ENCODE data around the gene SDK1. TPM values are rescaled to one million over a fixed set of nuclear protein-coding genes. Genes with fewer than 3 reads are reported as not detected.

Gene SDK1
- total RNA-seq, 1 donor from 2014 or later = 10.4 TPM

DNA sequence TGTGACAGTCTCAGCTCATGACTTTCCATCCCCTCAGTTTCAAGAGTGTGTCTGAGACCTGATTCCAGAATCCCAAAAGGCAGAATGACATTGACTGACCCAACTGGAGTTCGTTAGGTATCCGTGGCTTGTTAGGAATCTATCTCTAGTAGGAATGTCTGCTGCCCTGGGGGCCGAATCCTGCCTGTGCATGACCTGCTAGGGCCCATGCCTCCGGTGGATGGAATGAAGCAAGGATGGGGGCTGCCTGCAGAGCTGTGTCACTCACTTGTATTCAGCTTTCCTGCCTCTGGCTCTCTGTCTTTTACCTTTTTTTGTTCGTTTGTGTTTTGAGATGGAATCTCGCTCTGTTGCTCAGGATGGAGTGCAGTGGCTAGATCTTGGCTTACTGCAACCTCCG is 129.5 kb downstream of the SDK1 start:
- Histone ChIP-seq H3K4me3 (no peak overlapping the region), H3K27me3 (no peaks in the 10 kb centered on the region), H3K36me3 (no peaks in the 10 kb centered on the region), H3K27ac (no peak overlapping the region), H3K9me3 (no peaks in the 10 kb centered on the region), H3K4me1 (no peaks in the 10 kb centered on the region)
- TF ChIP-seq, protein P1, sequence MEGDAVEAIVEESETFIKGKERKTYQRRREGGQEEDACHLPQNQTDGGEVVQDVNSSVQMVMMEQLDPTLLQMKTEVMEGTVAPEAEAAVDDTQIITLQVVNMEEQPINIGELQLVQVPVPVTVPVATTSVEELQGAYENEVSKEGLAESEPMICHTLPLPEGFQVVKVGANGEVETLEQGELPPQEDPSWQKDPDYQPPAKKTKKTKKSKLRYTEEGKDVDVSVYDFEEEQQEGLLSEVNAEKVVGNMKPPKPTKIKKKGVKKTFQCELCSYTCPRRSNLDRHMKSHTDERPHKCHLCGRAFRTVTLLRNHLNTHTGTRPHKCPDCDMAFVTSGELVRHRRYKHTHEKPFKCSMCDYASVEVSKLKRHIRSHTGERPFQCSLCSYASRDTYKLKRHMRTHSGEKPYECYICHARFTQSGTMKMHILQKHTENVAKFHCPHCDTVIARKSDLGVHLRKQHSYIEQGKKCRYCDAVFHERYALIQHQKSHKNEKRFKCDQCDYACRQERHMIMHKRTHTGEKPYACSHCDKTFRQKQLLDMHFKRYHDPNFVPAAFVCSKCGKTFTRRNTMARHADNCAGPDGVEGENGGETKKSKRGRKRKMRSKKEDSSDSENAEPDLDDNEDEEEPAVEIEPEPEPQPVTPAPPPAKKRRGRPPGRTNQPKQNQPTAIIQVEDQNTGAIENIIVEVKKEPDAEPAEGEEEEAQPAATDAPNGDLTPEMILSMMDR (IDR thresholded peaks at IDR 0.05) = no peak
- DNase-seq (no peak), ATAC-seq (no peak)
- intact Hi-C loops (cut with DNase I) = no loop called here

DNA sequence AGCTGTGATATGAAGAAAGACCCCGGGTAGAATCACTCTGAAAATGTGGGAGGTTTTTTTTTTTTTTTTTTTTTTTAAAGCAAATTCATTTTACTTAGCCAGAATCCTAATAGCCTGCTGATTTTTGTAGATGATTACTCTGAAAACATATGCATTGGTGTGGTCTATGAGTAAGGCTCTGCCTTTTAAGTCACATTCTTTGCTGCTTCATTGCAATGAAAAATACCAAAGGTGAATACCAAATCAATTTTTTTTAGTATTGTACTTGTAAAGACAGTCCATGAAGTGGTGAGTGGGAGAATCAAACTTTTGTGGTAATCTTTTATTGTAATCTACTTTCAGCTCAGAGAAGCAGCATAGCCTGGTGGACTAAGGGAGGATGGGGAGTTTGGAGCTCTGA is 130.3 kb downstream of the SDK1 start:
- Histone ChIP-seq H3K4me1 (no peaks in the 10 kb centered on the region), H3K9me3 (no peaks in the 10 kb centered on the region), H3K4me3 (no peak overlapping the region), H3K27me3 (no peaks in the 10 kb centered on the region), H3K27ac (no peak overlapping the region), H3K36me3 (no peaks in the 10 kb centered on the region)
- ATAC-seq (no peak), DNase-seq (no peak)
- intact Hi-C loops (cut with DNase I) = no loop called here
- TF ChIP-seq, protein P1 (IDR thresholded peaks at IDR 0.05) = no peak

DNA sequence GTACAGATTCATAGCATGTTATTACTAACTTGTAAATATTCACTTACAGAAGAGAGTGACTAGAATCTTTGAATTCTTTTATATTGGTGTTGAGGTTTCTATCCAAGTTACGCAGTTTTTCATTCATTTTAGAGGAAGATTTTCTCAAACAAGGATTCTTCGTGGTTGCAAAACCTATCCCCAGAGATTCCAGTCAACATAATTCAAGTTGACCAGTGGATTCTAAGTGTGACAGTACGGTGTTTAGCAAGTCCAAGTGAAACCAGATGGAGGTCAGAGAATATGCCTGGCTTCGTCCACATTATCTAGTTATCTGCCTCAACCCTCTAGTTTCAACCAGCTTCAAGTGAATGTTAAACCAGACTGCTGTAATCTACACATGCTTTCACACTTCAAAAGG is 131.9 kb downstream of the SDK1 start:
- no peak for ATAC-seq
- H3K4me3 ChIP-seq = no peak overlapping the region
- intact Hi-C loops (cut with DNase I) = no loop called here
- no peaks in the 10 kb centered on the region for H3K27me3 ChIP-seq
- H3K36me3 ChIP-seq = no peaks in the 10 kb centered on the region
- TF ChIP-seq, protein P1 (IDR thresholded peaks at IDR 0.05) = no peak
- no peak for DNase-seq
- H3K27ac ChIP-seq = no peak overlapping the region
- H3K4me1 ChIP-seq = no peaks in the 10 kb centered on the region
- no peaks in the 10 kb centered on the region for H3K9me3 ChIP-seq

DNA sequence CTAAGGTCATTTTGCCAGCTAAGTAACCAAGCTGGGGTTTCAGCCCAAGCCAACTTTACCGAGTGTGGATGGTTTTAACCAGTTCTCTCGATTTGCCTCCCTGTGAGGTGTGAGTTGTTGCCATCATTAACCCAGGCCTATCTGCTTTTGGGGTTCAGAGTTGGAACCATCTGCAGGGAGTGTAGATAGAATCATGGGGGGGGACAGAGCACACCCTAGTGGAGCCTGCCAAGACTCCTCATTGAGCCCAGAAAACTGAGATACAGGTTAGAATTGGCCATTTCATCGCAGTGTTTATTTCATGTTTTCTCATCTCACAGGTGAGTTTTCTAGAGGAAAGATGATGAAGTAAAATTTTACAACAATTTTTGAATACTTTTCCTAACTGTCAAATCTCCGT is 133.6 kb downstream of the SDK1 start:
- Histone ChIP-seq H3K27me3 (no peaks in the 10 kb centered on the region), H3K27ac (no peak overlapping the region), H3K4me1 (peaks cover 2% of the 10 kb centered on the region), H3K36me3 (no peaks in the 10 kb centered on the region), H3K9me3 (no peaks in the 10 kb centered on the region), H3K4me3 (no peak overlapping the region)
- DNase-seq (no peak), ATAC-seq (no peak)
- TF ChIP-seq, protein P1 (IDR thresholded peaks at IDR 0.05) = no peak
- intact Hi-C loops (cut with DNase I) = no loop called here

DNA sequence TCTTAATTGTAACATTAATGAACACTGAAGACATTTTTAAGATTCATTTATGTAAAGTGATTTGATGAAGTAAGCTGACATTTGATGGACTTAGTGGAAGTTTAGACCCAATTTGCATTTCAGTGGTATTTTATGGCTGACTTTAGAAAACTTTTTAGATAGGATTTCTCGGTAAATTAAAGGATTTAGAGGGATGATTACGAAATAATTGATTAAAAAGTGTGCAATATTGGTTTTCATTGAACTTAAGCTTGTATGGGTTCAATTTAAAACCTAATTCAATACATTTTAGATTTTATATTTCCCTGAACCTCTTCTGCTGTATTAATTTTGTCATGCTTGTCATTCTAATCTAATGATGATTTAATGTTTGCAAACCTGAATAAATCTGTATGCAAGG is 135.1 kb downstream of the SDK1 start:
- intact Hi-C loops (cut with DNase I) = no loop called here
- Histone ChIP-seq H3K27me3 (no peaks in the 10 kb centered on the region), H3K27ac (no peak overlapping the region), H3K36me3 (no peaks in the 10 kb centered on the region), H3K4me3 (no peak overlapping the region), H3K9me3 (no peaks in the 10 kb centered on the region), H3K4me1 (peaks cover 3% of the 10 kb centered on the region)
- DNase-seq (no peak), ATAC-seq (no peak)
- TF ChIP-seq, protein P1 (IDR thresholded peaks at IDR 0.05) = no peak

DNA sequence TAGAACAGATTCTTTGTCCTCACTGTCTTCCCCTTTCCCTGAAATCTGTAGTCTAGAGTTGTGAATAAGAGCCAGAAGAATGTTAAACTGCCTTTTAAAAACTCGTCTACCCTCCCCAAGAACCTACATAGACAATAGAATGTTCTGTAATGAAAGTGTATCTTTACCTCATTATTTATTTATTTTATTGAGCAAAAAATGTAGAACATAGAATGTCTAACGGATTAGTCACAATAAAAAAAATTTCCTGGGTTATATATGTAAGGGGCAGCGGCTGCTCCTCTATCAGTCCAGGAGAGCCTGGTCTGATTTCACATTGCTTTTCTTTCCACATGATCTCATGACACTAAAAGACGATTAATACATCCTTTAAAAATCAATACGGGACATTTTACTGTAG is 135.7 kb downstream of the SDK1 start:
- no peak for DNase-seq
- Histone ChIP-seq H3K36me3 (no peaks in the 10 kb centered on the region), H3K4me3 (no peak overlapping the region), H3K27ac (no peak overlapping the region), H3K4me1 (peaks cover 3% of the 10 kb centered on the region), H3K9me3 (no peaks in the 10 kb centered on the region), H3K27me3 (no peaks in the 10 kb centered on the region)
- ATAC-seq = no peak
- TF ChIP-seq, protein P1 (IDR thresholded peaks at IDR 0.05) = no peak
- intact Hi-C loops (cut with DNase I) = no loop called here

Data from upper lobe of right lung (tissue), 1 donor.